Measurements from ENCODE around the gene PCDHGA1.

PCDHGA1 gene

GRCh38 chr5:141547488-141547887, 217.2 kb downstream of the PCDHGA1 start:
- peak overlapping the region; percentile 44 for H3K4me3 ChIP-seq (ENCODE audit: low read length)
- peak; percentile 38 for DNase-seq (ENCODE audit: low read depth)
- peaks cover 11% of the 10 kb centered on the region for H3K36me3 ChIP-seq (ENCODE audit: control insufficient read depth, insufficient read depth, low read length, severe bottlenecking)
- H3K9ac ChIP-seq (ENCODE audit: low read length): no peak overlapping the region
- no peaks in the 10 kb centered on the region for H3K4me1 ChIP-seq (ENCODE audit: control insufficient read depth, insufficient read depth, low read length)
- H3K9me3 ChIP-seq (ENCODE audit: control insufficient read depth, low read length): peaks cover 26% of the 10 kb centered on the region
- H3K27me3 ChIP-seq (replicated peaks; ENCODE audit: control insufficient read depth, insufficient read depth, low read length): no peaks in the 10 kb centered on the region

- H3K4me1 ChIP-seq (ENCODE audit: control insufficient read depth, insufficient read depth, low read length): no peaks in the 10 kb centered on the region
- no peaks in the 10 kb centered on the region for H3K27me3 ChIP-seq (replicated peaks; ENCODE audit: control insufficient read depth, insufficient read depth, low read length)
- H3K4me3 ChIP-seq (ENCODE audit: low read length): peak overlapping the region; percentile 44
- no peak for DNase-seq (ENCODE audit: low read depth)
- peaks cover 11% of the 10 kb centered on the region for H3K36me3 ChIP-seq (ENCODE audit: control insufficient read depth, insufficient read depth, low read length, severe bottlenecking)
- H3K9ac ChIP-seq (ENCODE audit: low read length): no peak overlapping the region
- peaks cover 26% of the 10 kb centered on the region for H3K9me3 ChIP-seq (ENCODE audit: control insufficient read depth, low read length)
Measured at GRCh38 chr5:141547921-141548320, 217.6 kb downstream of the PCDHGA1 start.

- Histone ChIP-seq H3K36me3 (ENCODE audit: control insufficient read depth, insufficient read depth, low read length, severe bottlenecking) (peaks cover 5% of the 10 kb centered on the region), H3K9ac (ENCODE audit: low read length) (peak overlapping the region; percentile 79), H3K4me3 (ENCODE audit: low read length) (peak overlapping the region; percentile 78), H3K9me3 (ENCODE audit: control insufficient read depth, low read length) (no peaks in the 10 kb centered on the region), H3K27me3 (replicated peaks; ENCODE audit: control insufficient read depth, insufficient read depth, low read length) (no peaks in the 10 kb centered on the region), H3K4me1 (ENCODE audit: control insufficient read depth, insufficient read depth, low read length) (peaks cover 23% of the 10 kb centered on the region)
- peak; percentile 97 for DNase-seq (ENCODE audit: low read depth)
Measured at GRCh38 chr5:141557681-141558136, 227.4 kb downstream of the PCDHGA1 start.

DNA sequence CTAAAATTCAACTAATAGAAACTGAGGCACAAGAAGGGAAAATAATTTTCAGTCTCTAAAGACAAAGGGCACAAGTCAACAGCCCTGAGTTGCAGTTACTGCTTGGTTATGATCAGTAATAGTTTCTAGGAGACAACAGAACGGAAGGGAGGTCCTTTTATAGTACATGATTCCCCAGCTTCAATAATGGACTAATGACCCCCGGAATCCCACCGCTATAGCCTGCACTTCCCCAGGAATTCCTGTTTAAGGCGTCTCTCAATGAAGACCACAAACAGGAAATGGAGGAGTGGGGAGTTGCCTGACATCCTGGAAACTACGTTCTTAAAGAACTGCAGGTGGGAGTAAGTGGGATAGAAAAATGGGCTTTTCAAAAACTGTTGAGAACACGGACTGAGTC, 227.8 kb downstream of the PCDHGA1 start:
- Histone ChIP-seq H3K36me3 (ENCODE audit: control insufficient read depth, insufficient read depth, low read length, severe bottlenecking) (peaks cover 5% of the 10 kb centered on the region), H3K9me3 (ENCODE audit: control insufficient read depth, low read length) (no peaks in the 10 kb centered on the region), H3K4me3 (ENCODE audit: low read length) (peak overlapping the region; percentile 78)

GRCh38 chr5:141559461-141559860, 229.1 kb downstream of the PCDHGA1 start:
- peak; percentile 37 for DNase-seq (ENCODE audit: low read depth)
- H3K4me3 ChIP-seq (ENCODE audit: low read length): no peak overlapping the region
- H3K9me3 ChIP-seq (ENCODE audit: control insufficient read depth, low read length): no peaks in the 10 kb centered on the region
- peaks cover 5% of the 10 kb centered on the region for H3K36me3 ChIP-seq (ENCODE audit: control insufficient read depth, insufficient read depth, low read length, severe bottlenecking)
- peak overlapping the region; percentile 65 for H3K9ac ChIP-seq (ENCODE audit: low read length)
- H3K4me1 ChIP-seq (ENCODE audit: control insufficient read depth, insufficient read depth, low read length): peaks cover 25% of the 10 kb centered on the region
- H3K27me3 ChIP-seq (replicated peaks; ENCODE audit: control insufficient read depth, insufficient read depth, low read length): no peaks in the 10 kb centered on the region

More for the DNA sequence above, 227.8 kb downstream of the PCDHGA1 start:
- H3K27me3 ChIP-seq (replicated peaks; ENCODE audit: control insufficient read depth, insufficient read depth, low read length): no peaks in the 10 kb centered on the region
- H3K4me1 ChIP-seq (ENCODE audit: control insufficient read depth, insufficient read depth, low read length): peaks cover 23% of the 10 kb centered on the region
- H3K9ac ChIP-seq (ENCODE audit: low read length): peak overlapping the region; percentile 79
- no peak for DNase-seq (ENCODE audit: low read depth)

- H3K9me3 ChIP-seq (ENCODE audit: control insufficient read depth, low read length): no peaks in the 10 kb centered on the region
- peaks cover 28% of the 10 kb centered on the region for H3K4me1 ChIP-seq (ENCODE audit: control insufficient read depth, insufficient read depth, low read length)
- H3K27me3 ChIP-seq (replicated peaks; ENCODE audit: control insufficient read depth, insufficient read depth, low read length): no peaks in the 10 kb centered on the region
- peaks cover 5% of the 10 kb centered on the region for H3K36me3 ChIP-seq (ENCODE audit: control insufficient read depth, insufficient read depth, low read length, severe bottlenecking)
- H3K4me3 ChIP-seq (ENCODE audit: low read length): peak overlapping the region; percentile 39
- DNase-seq (ENCODE audit: low read depth): peak; percentile 46
- peak overlapping the region; percentile 65 for H3K9ac ChIP-seq (ENCODE audit: low read length)
Measured at GRCh38 chr5:141560151-141560550, 229.8 kb downstream of the PCDHGA1 start.

DNA sequence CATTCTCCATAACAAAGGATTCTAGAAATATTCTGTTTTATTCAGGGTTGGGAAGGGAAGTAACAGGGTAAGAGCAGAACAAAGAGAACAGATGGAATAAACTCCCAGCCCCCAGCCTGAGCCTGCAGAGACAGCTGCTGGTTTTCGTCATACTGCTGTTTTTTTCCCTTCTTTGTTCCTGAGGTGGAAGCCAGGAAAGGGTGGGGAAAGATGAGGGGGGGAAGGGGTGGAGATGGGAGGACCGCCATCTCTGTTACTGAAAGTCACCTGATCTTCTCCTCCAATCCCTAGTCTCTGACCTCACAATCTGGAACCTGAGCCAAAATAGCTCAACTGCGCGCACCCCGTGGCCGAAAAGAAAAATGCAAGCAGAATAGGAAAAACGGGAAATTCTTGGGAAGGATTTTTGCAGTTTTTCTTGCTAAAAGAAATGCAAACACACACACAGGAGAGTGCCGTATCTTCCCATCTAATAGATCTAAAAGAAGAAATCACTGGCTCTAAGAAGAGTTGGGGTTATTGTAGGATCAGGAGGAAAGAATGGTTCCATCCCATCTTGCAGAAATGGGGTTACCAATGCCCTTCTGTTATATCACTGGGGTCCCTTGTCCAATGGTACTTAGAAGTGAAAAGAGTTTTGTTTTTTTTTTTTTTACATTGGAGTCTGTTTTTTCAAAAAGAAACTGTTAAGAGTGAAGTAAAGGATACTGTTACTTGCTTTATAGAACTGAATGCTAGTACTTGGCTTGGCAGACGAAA, 230.6 kb downstream of the PCDHGA1 start:
- DNase-seq (ENCODE audit: low read depth): peak; percentile 98
- peaks cover 5% of the 10 kb centered on the region for H3K36me3 ChIP-seq (ENCODE audit: control insufficient read depth, insufficient read depth, low read length, severe bottlenecking)
- H3K9ac ChIP-seq (ENCODE audit: low read length): peak overlapping the region; percentile 65
- H3K4me1 ChIP-seq (ENCODE audit: control insufficient read depth, insufficient read depth, low read length): peaks cover 28% of the 10 kb centered on the region
- no peaks in the 10 kb centered on the region for H3K27me3 ChIP-seq (replicated peaks; ENCODE audit: control insufficient read depth, insufficient read depth, low read length)
- H3K9me3 ChIP-seq (ENCODE audit: control insufficient read depth, low read length): no peaks in the 10 kb centered on the region
- H3K4me3 ChIP-seq (ENCODE audit: low read length): peak overlapping the region; percentile 39

Data from adipocyte (in vitro differentiated cells).